ENCODE results near the gene NTM.
"Not testable (repeated sequence)": the region's sequence is repeated elsewhere in the genome, so short reads cannot be mapped to it uniquely, and the experiment has no call there.

The NTM gene

GRCh38 chr11:131370090-131370751 is at the start of gene NTM:
Gene NTM (plus strand): TSS chr11:131370615.
- DNase-seq, result no peak

GRCh38 chr11:131324921-131325570 is 45.4 kb upstream of the NTM start:
- no peak for DNase-seq

GRCh38 chr11:131326829-131327228 is 43.6 kb upstream of the NTM start:
- DNase-seq, result no peak

- DNase-seq, result no peak
Measured at GRCh38 chr11:131327421-131327820, 43.0 kb upstream of the NTM start.

GRCh38 chr11:131328843-131329242 is 41.6 kb upstream of the NTM start:
- DNase-seq, result no peak

GRCh38 chr11:131331010-131331409 is 39.4 kb upstream of the NTM start:
- no peak for DNase-seq

- no peak for DNase-seq
Measured at GRCh38 chr11:131331546-131331945, 38.9 kb upstream of the NTM start.

- no peak for DNase-seq
Measured at GRCh38 chr11:131334601-131335000, 35.8 kb upstream of the NTM start.

GRCh38 chr11:131341900-131342299 is 28.5 kb upstream of the NTM start:
- not testable (repeated sequence) for DNase-seq

- not testable (repeated sequence) for DNase-seq
Measured at GRCh38 chr11:131342442-131342841, 28.0 kb upstream of the NTM start.

GRCh38 chr11:131345406-131345805 is 25.0 kb upstream of the NTM start:
- DNase-seq, result no peak

- no peak for DNase-seq
Measured at GRCh38 chr11:131349368-131350086, 20.9 kb upstream of the NTM start.

- DNase-seq, result no peak
Measured at GRCh38 chr11:131350872-131351271, 19.5 kb upstream of the NTM start.

GRCh38 chr11:131351848-131352247 is 18.6 kb upstream of the NTM start:
- no peak for DNase-seq

GRCh38 chr11:131353766-131354165 is 16.6 kb upstream of the NTM start:
- DNase-seq, result no peak

GRCh38 chr11:131354251-131354701 is 16.1 kb upstream of the NTM start:
- no peak for DNase-seq

GRCh38 chr11:131356206-131356605 is 14.2 kb upstream of the NTM start:
- DNase-seq, result no peak

- DNase-seq, result no peak
Measured at GRCh38 chr11:131365329-131365930, 5.0 kb upstream of the NTM start.

- DNase-seq, result no peak
Measured at GRCh38 chr11:131370901-131371790, 731 bp downstream of the NTM start.

GRCh38 chr11:131371791-131372104 is 1.3 kb downstream of the NTM start:
- no peak for DNase-seq

- DNase-seq, result no peak
Measured at GRCh38 chr11:131372234-131372962, 2.0 kb downstream of the NTM start.

All from Kasumi-1 (cell line).